GM12878 (cell line): ENCODE results near the gene PSMD11. TPM values are rescaled to one million over a fixed set of nuclear protein-coding genes. Genes with fewer than 3 reads are reported as not detected.
A peak's percentile ranks its signal among the peaks of the same experiment; 100 is the strongest.

Experiments
- BCL11A ChIP-seq: IDR thresholded peaks from 2 replicates; pipeline ENCODE4 v1.6.1; 2011; ENCODE audit warnings: low read depth, low read length
- EED ChIP-seq: sonication (generic); IDR thresholded peaks from 2 replicates; pipeline ENCODE4 v1.6.1; 2016; ENCODE audit warnings: antibody characterized with exemption, low read depth
- ESRRA ChIP-seq: IDR thresholded peaks from 2 replicates; pipeline ENCODE4 v1.6.1; 2012; ENCODE audit warnings: mild to moderate bottlenecking, low read length, improper control_type of control experiment
- ETV6 ChIP-seq, 2 experiments: fragments of 450-650 bp in 1 of 2; IDR thresholded peaks in 1 of 2; conservative IDR thresholded peaks in 1 of 2; 2 replicates each; pipeline ENCODE4 v1.6.1; 2014; ENCODE audit warnings: antibody characterized with exemption in 1 of 2, borderline replicate concordance in 1 of 2, low read depth in 1 of 2, mild to moderate bottlenecking in 1 of 2, moderate library complexity in 1 of 2
- FOXM1 ChIP-seq: IDR thresholded peaks from 2 replicates; pipeline ENCODE4 v1.6.1; 2012; ENCODE audit warnings: low read depth, mild to moderate bottlenecking, inconsistent platforms, low read length, moderate library complexity
- IKZF1 ChIP-seq: fragments of 450-650 bp; conservative IDR thresholded peaks from 2 replicates; pipeline ENCODE4 v1.6.1; 2017; ENCODE audit warnings: antibody characterized with exemption, mild to moderate bottlenecking
- IKZF2 ChIP-seq, 2 experiments: fragments of 450-650 bp; IDR thresholded peaks; 2 replicates each; pipeline ENCODE4 v1.6.1; 2017; ENCODE audit warnings: mild to moderate bottlenecking in 2 of 2, moderate library complexity in 2 of 2
- JUNB ChIP-seq: IDR thresholded peaks from 2 replicates; pipeline ENCODE4 v1.6.1; 2016; ENCODE audit warnings: antibody characterized with exemption, mild to moderate bottlenecking
- KDM1A ChIP-seq: fragments of 200-600 bp; sonication (generic); IDR thresholded peaks from 2 replicates; pipeline ENCODE4 v1.6.1; 2016; ENCODE audit warnings: borderline replicate concordance
- MLLT1 ChIP-seq: fragments of 450-650 bp; IDR thresholded peaks from 2 replicates; pipeline ENCODE4 v1.6.1; 2016; ENCODE audit warnings: mild to moderate bottlenecking
- MTA2 ChIP-seq: fragments of 450-650 bp; IDR thresholded peaks from 2 replicates; pipeline ENCODE4 v1.6.1; 2016; ENCODE audit warnings: low read depth, mild to moderate bottlenecking, moderate library complexity
- MYC ChIP-seq: IDR thresholded peaks from 2 replicates; pipeline ENCODE4 v1.6.1; 2011; ENCODE audit warnings: mild to moderate bottlenecking, low read length, moderate library complexity, inconsistent platforms; ENCODE audit not compliant: insufficient read depth, insufficient replicate concordance, insufficient read length, severe bottlenecking
- NFYB ChIP-seq: IDR thresholded peaks from 2 replicates; pipeline ENCODE4 v1.6.1; 2011; ENCODE audit warnings: low read depth, mild to moderate bottlenecking, low read length, improper control_type of control experiment, moderate library complexity; ENCODE audit not compliant: insufficient read depth
- PAX5 ChIP-seq: IDR thresholded peaks from 2 replicates; pipeline ENCODE4 v1.6.1; 2011; ENCODE audit warnings: low read depth, low read length, borderline replicate concordance
- PAX8 ChIP-seq: fragments of 450-650 bp; IDR thresholded peaks from 2 replicates; pipeline ENCODE4 v1.6.1; 2017; ENCODE audit warnings: mild to moderate bottlenecking, moderate library complexity
- PKNOX1 ChIP-seq: fragments of 450-650 bp; IDR thresholded peaks from 2 replicates; pipeline ENCODE4 v1.6.1; 2016; ENCODE audit warnings: mild to moderate bottlenecking
- POLR2AphosphoS2 ChIP-seq: IDR thresholded peaks from 2 replicates; pipeline ENCODE4 v1.6.1; 2011; ENCODE audit warnings: low read depth, mild to moderate bottlenecking, low read length, improper control_type of control experiment, moderate library complexity
- RELB ChIP-seq: fragments of 450-650 bp; IDR thresholded peaks from 2 replicates; pipeline ENCODE4 v1.6.1; 2017; ENCODE audit warnings: low read depth, mild to moderate bottlenecking, moderate library complexity
- SKIL ChIP-seq: fragments of 450-650 bp; IDR thresholded peaks from 2 replicates; pipeline ENCODE4 v1.6.1; 2017; ENCODE audit warnings: mild to moderate bottlenecking, low read depth, inconsistent platforms; ENCODE audit not compliant: poor library complexity, severe bottlenecking
- SMAD1 ChIP-seq: fragments of 450-650 bp; IDR thresholded peaks from 2 replicates; pipeline ENCODE4 v1.6.1; 2018; ENCODE audit warnings: mild to moderate bottlenecking, low read depth; ENCODE audit not compliant: partially characterized antibody
- SMC3 ChIP-seq: IDR thresholded peaks from 2 replicates; pipeline ENCODE4 v1.6.1; 2011; ENCODE audit warnings: low read length, improper control_type of control experiment, borderline replicate concordance
- SPI1 ChIP-seq: IDR thresholded peaks from 2 replicates; pipeline ENCODE4 v1.6.1; 2011; ENCODE audit warnings: low read depth, mild to moderate bottlenecking, low read length, moderate library complexity, borderline replicate concordance; ENCODE audit not compliant: insufficient read depth
- SRF ChIP-seq, 2 experiments: IDR thresholded peaks; 2 replicates each; pipeline ENCODE4 v1.6.1; 2011; ENCODE audit warnings: low read depth in 2 of 2, low read length in 2 of 2, mild to moderate bottlenecking in 1 of 2, moderate library complexity in 1 of 2
- STAT1 ChIP-seq: fragments of 450-650 bp; conservative IDR thresholded peaks from 2 replicates; pipeline ENCODE4 v1.6.1; 2014; ENCODE audit warnings: antibody characterized with exemption, mild to moderate bottlenecking
- polyA plus RNA-seq, 11 experiments: library from polyadenylated mRNA; depleted of rRNA in 4 of 11; unstranded in 6 of 11; stranded (reverse) in 5 of 11; fragments of >200 nt; fragmentation: Nextera tagmentation in 4 of 11; fragmentation: Illumina TruSeq in 1 of 11; extraction: Ambion mirVana in 4 of 11; extraction: Trizol in 1 of 11; gene quantifications; 1 replicate in 1 of 11; 2 replicates in 10 of 11; pipeline versions ENCODE4 v1.2.1 to v1.2.3, GENCODE V29; 2011 to 2016; ENCODE audit warnings: inconsistent platforms in 2 of 11, missing spikeins in 2 of 11, low read depth in 1 of 11
- total RNA-seq, 4 experiments: library from RNA; depleted of rRNA in 3 of 4; stranded (reverse); fragments of >200 nt in 3 of 4; fragmentation: Illumina TruSeq in 1 of 4; extraction: Trizol in 1 of 4; gene quantifications; 2 replicates each; pipeline versions ENCODE4 v1.2.1 to v1.2.3, GENCODE V29; 2013 to 2021

The PSMD11 gene
- total and polyA plus RNA-seq, 10 of the 15 experiments (the other 5 are each of a cell fraction or from before 2014, with no cell fraction given), result 84.1 to 319 (median 120) TPM

GRCh38 chr17:32523827-32524552, 79.7 kb downstream of the PSMD11 start (continued):
- TF ChIP-seq SKIL, result peak; percentile 84
- peak; percentile 81; the same call in 1 of the 2 replicates for TF ChIP-seq RELB
- no peak for TF ChIP-seq MYC
- TF ChIP-seq FOXM1, result peak; percentile 83; the same call in 1 of the 2 replicates
- peak; percentile 86 for TF ChIP-seq SMAD1
- peak; percentile 91 for TF ChIP-seq PAX8
- peak; percentile 29; the same call in 1 of the 2 replicates for TF ChIP-seq SMC3
- peak; percentile 95 for TF ChIP-seq MLLT1
- TF ChIP-seq POLR2AphosphoS2, result peak; percentile 27; the same call in 1 of the 2 replicates
- TF ChIP-seq ESRRA, result no peak
- peak; percentile 72; the same call in 1 of the 2 replicates for TF ChIP-seq BCL11A
- peak in 1 of 2 experiments; percentile 98; a peak in 2 of 4 replicates for TF ChIP-seq ETV6 (conservative IDR thresholded peaks at IDR 0.05 in 1 of 2, IDR thresholded peaks at IDR 0.05 in 1 of 2; ENCODE audit: borderline replicate concordance in 1 of 2, low read depth in 1 of 2)
- TF ChIP-seq SRF (IDR thresholded peaks at IDR 0.05; ENCODE audit: low read depth in 2 of 2, low read length in 2 of 2), result no peak
- TF ChIP-seq STAT1, result no peak
- no peak for TF ChIP-seq SPI1
- TF ChIP-seq MTA2, result peak; percentile 92
- no peak; the same call in 1 of the 2 replicates for TF ChIP-seq KDM1A
- TF ChIP-seq NFYB, result no peak
- TF ChIP-seq PKNOX1, result peak; percentile 71
- peak; percentile 99 for TF ChIP-seq PAX5
- TF ChIP-seq EED, result peak; percentile 78
- peak; percentile 33; the same call in 1 of the 2 replicates for TF ChIP-seq JUNB
- peak; percentile 91 for TF ChIP-seq IKZF1
- TF ChIP-seq IKZF2 (IDR thresholded peaks at IDR 0.05), result peak; percentile 90 to 93
